Measurements from ENCODE around the gene TSHZ3. TPM values are rescaled to one million over a fixed set of nuclear protein-coding genes. Genes with fewer than 3 reads are reported as not detected.

TSHZ3 gene
- total and polyA plus RNA-seq, 9 of the 15 experiments (the other 6 are each of a cell fraction or from before 2014, with no cell fraction given): 0.03 to 0.13 (median 0.05) TPM; not detected in 5

DNA sequence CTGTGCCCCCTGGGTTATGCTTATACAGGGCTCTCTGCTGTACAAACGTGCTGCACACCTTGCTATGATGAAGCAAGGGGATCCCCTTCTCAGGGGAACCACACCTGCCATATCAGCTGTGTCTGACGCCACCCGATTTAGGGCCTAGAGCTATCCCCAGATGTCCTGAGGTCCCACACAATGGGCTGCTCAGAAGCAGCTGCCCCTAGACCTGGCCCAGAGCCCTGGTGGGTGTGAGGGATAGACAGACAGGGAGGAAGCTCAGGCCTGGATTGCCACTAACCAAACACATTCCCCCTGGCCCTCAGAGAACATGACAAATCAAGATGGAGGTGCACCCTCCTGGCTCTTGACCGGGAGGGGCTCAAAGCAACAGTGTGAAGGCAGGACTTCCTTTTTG lies 59.3 kb downstream of the TSHZ3 start (continued):
- TF ChIP-seq DACH1 (IDR thresholded peaks at IDR 0.05; ENCODE audit: partially characterized antibody): no peak

DNA sequence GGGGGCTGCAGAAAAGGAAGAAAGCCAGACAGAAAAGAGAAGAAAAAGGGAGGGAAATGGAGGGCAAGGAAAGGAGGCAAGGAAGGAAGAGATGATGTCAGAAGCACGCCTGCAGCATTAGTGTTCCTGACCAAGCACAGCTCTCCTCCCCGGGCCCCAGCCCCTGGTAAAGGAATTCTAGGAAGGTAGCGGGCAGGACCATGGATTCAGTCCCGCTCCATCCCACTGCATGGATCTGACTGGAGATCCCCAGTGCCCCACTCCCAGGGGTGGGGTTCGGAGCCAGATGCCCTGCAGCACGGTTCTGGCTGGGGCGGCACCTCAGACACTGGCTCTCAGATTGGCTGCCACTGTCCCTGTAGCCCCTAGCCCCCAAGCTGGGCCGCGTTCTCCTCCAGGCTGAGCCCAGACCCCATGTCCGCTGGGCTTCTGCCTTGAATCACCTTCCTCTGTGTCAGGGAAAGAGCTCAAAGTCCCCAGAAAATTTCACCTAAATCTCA lies 59.8 kb downstream of the TSHZ3 start:
- Histone ChIP-seq H3K27ac (ENCODE audit: extremely low read depth, low read depth, low read length) (no peak overlapping the region), H3K27me3 (ENCODE audit: control insufficient read depth in 2 of 2, insufficient read depth in 2 of 2, low read length in 2 of 2) (peaks cover 0 to 10% of the 10 kb centered on the region in 2 experiments; a peak in 3 of 5 replicates), H3K79me2 (ENCODE audit: control insufficient read depth, insufficient read depth, low read length) (no peaks in the 10 kb centered on the region), H3K9me1 (ENCODE audit: control insufficient read depth, insufficient read depth, low read length) (no peaks in the 10 kb centered on the region), H3K36me3 (ENCODE audit: control insufficient read depth, insufficient read depth, low read length) (no peaks in the 10 kb centered on the region), H2AFZ (ENCODE audit: low read depth, low read length) (no peak overlapping the region), H3K9ac (ENCODE audit: insufficient read depth in 1 of 2, low read depth in 2 of 2, low read length in 2 of 2) (no peak overlapping the region), H4K20me1 (replicated peaks; ENCODE audit: control insufficient read depth, insufficient read depth, low read length) (no peaks in the 10 kb centered on the region), H3K9me3 (replicated peaks; ENCODE audit: control insufficient read depth, insufficient read depth, low read depth, low read length) (no peaks in the 10 kb centered on the region), H3K4me3 (no peak overlapping the region), H3K4me1 (replicated peaks in 1 of 2; ENCODE audit: control insufficient read depth in 2 of 2, insufficient read depth in 2 of 2, low read length in 2 of 2) (no peaks in the 10 kb centered on the region), H3K4me2 (ENCODE audit: insufficient read depth, low read length) (no peak overlapping the region)
- TF ChIP-seq ZNF507 (tag; conservative IDR thresholded peaks at IDR 0.05) (no peak), MAX (CRISPR knock-in tag; IDR thresholded peaks at IDR 0.05) (no peak), CBX1 (IDR thresholded peaks at IDR 0.05; ENCODE audit: low read depth) (no peak), ZNF24 (IDR thresholded peaks at IDR 0.05) (no peak), SRSF3 (IDR thresholded peaks at IDR 0.05; ENCODE audit: insufficient read depth, low read length) (no peak), FOXK2 (conservative IDR thresholded peaks at IDR 0.05 in 1 of 2, IDR thresholded peaks at IDR 0.05 in 1 of 2; ENCODE audit: low read depth in 2 of 2) (no peak), MCM5 (IDR thresholded peaks at IDR 0.05; ENCODE audit: low read depth) (no peak), CXXC5 (CRISPR knock-in tag; IDR thresholded peaks at IDR 0.05) (no peak), ESRRB (CRISPR knock-in tag; IDR thresholded peaks at IDR 0.05; ENCODE audit: borderline replicate concordance) (no peak), NR1H2 (CRISPR knock-in tag; IDR thresholded peaks at IDR 0.05) (no peak), MEIS2 (IDR thresholded peaks at IDR 0.05; ENCODE audit: partially characterized antibody) (no peak), MYC (IDR thresholded peaks at IDR 0.05; ENCODE audit: low read depth, low read length) (no peak), MYC (CRISPR knock-in tag; IDR thresholded peaks at IDR 0.05; ENCODE audit: borderline replicate concordance, low read depth) (no peak)
- TF ChIP-seq, protein P1, sequence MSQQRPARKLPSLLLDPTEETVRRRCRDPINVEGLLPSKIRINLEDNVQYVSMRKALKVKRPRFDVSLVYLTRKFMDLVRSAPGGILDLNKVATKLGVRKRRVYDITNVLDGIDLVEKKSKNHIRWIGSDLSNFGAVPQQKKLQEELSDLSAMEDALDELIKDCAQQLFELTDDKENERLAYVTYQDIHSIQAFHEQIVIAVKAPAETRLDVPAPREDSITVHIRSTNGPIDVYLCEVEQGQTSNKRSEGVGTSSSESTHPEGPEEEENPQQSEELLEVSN (IDR thresholded peaks at IDR 0.05; ENCODE audit: borderline replicate concordance in 1 of 2, extremely low read depth in 1 of 2, insufficient read depth in 1 of 2, insufficient read length in 1 of 2, low read depth in 1 of 2, low read length in 1 of 2, poor library complexity in 1 of 2, severe bottlenecking in 1 of 2): no peak
- TF ChIP-seq, protein P2, sequence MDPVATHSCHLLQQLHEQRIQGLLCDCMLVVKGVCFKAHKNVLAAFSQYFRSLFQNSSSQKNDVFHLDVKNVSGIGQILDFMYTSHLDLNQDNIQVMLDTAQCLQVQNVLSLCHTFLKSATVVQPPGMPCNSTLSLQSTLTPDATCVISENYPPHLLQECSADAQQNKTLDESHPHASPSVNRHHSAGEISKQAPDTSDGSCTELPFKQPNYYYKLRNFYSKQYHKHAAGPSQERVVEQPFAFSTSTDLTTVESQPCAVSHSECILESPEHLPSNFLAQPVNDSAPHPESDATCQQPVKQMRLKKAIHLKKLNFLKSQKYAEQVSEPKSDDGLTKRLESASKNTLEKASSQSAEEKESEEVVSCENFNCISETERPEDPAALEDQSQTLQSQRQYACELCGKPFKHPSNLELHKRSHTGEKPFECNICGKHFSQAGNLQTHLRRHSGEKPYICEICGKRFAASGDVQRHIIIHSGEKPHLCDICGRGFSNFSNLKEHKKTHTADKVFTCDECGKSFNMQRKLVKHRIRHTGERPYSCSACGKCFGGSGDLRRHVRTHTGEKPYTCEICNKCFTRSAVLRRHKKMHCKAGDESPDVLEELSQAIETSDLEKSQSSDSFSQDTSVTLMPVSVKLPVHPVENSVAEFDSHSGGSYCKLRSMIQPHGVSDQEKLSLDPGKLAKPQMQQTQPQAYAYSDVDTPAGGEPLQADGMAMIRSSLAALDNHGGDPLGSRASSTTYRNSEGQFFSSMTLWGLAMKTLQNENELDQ (CRISPR knock-in tag; IDR thresholded peaks at IDR 0.05; ENCODE audit: borderline replicate concordance): no peak
- BruUV-seq (replicated peaks): no TSS peak
- POLR2A ChIA-PET: no interaction called here
- 1% methylated on average over 8 of the region's 10 CpGs for WGBS (ENCODE audit: insufficient coverage, low coverage, missing lambda C conversion rate)
- ATAC-seq (no peak), FAIRE-seq (no peak), DNase-seq (ENCODE audit: extremely low read depth in 1 of 4, low spot score in 3 of 4) (no peak)
- CTCF ChIA-PET (ENCODE audit: low intra/inter-chr PET ratio): no interaction called here
- intact Hi-C loops (cut with micrococcal nuclease) (no loop called here), in situ Hi-C loops (cut with MboI) (no loop called here)

Data from K562 (cell line).